Naive thymus-derived CD4-positive, alpha-beta T cell (primary cell): ENCODE data around the gene CELSR2. TPM values are rescaled to one million over a fixed set of nuclear protein-coding genes. Genes with fewer than 3 reads are reported as not detected.

Experiments
- polyA plus RNA-seq, 2 donors: library from polyadenylated mRNA; unstranded; fragments of 300-500 nt; fragmentation: Illumina TruSeq; gene quantifications; one replicate each; pipeline ENCODE4 v1.2.3, GENCODE V29; 2021
- total RNA-seq, 6 experiments: library from RNA in 5 of 6; stranded (reverse) in 5 of 6; gene quantifications; 1 replicate in 5 of 6; 2 replicates in 1 of 6; pipeline ENCODE4 v1.2.3 and lab custom pipeline; 2021 to 2026

Gene CELSR2
- total and polyA plus RNA-seq, 7 experiments from 2014 or later = 0.17 to 6.4 (median 3.1) TPM

Other genes with a start within 250 kb of the CELSR2 start
- 10 to 100 TPM in 4 of 5 experiments, 1 to 10 TPM in 1; 9.8 to 15.4 (median 14.4) TPM for gene WDR47, start 207.4 kb upstream of the CELSR2 start, total RNA-seq
- 1 to 10 TPM; 3.9 to 6.4 TPM for gene WDR47, start 207.4 kb upstream of the CELSR2 start, polyA plus RNA-seq
- 10 to 100 TPM; 11.0 to 23.6 (median 17.6) TPM for gene TAF13, start 173.5 kb upstream of the CELSR2 start, total RNA-seq
- gene TAF13, start 173.5 kb upstream of the CELSR2 start, polyA plus RNA-seq = 1 to 10 TPM in 1 of 2 donors, under 1 TPM in 1; 0.77 to 1.7 TPM
- gene TMEM167B, start 158.8 kb upstream of the CELSR2 start, total RNA-seq = 10 to 100 TPM; 33.2 to 65.6 (median 41.2) TPM
- gene TMEM167B, start 158.8 kb upstream of the CELSR2 start, polyA plus RNA-seq = 10 to 100 TPM; 28.3 to 28.6 TPM
- 10 to 100 TPM in 2 of 5 experiments, 1 to 10 TPM in 3; 4.4 to 12.3 (median 6.7) TPM for gene ELAPOR1, start 135.4 kb upstream of the CELSR2 start, total RNA-seq
- 10 to 100 TPM in 1 of 2 donors, 1 to 10 TPM in 1; 7.1 to 10.3 TPM for gene ELAPOR1, start 135.4 kb upstream of the CELSR2 start, polyA plus RNA-seq
- 100 to 1,000 TPM; 110 to 173 (median 135) TPM for gene SARS1, start 35.6 kb upstream of the CELSR2 start, total RNA-seq
- 100 to 1,000 TPM; 134 to 179 TPM for gene SARS1, start 35.6 kb upstream of the CELSR2 start, polyA plus RNA-seq
- gene PSRC1, start 33.6 kb downstream of the CELSR2 start, total RNA-seq = 10 to 100 TPM in 1 of 5 experiments, 1 to 10 TPM in 1, under 1 TPM in 2, not detected in 1; 0.38 to 16.1 (median 1.3) TPM
- under 1 TPM in 1 of 2 donors, not detected in 1; 0.67 TPM for gene PSRC1, start 33.6 kb downstream of the CELSR2 start, polyA plus RNA-seq
- not detected for gene MYBPHL, start 57.5 kb downstream of the CELSR2 start, total RNA-seq
- gene MYBPHL, start 57.5 kb downstream of the CELSR2 start, polyA plus RNA-seq = not detected
- 10 to 100 TPM in 1 of 5 experiments, 1 to 10 TPM in 4; 1.0 to 25.6 (median 1.8) TPM for gene SORT1, start 148.4 kb downstream of the CELSR2 start, total RNA-seq
- not detected for gene SORT1, start 148.4 kb downstream of the CELSR2 start, polyA plus RNA-seq
- gene PSMA5, start 176.9 kb downstream of the CELSR2 start, total RNA-seq = 100 to 1,000 TPM in 1 of 5 experiments, 10 to 100 TPM in 4; 38.3 to 203 (median 70.7) TPM
- 10 to 100 TPM; 80.0 to 81.9 TPM for gene PSMA5, start 176.9 kb downstream of the CELSR2 start, polyA plus RNA-seq
- gene SYPL2, start 217.0 kb downstream of the CELSR2 start, total RNA-seq = not detected
- gene SYPL2, start 217.0 kb downstream of the CELSR2 start, polyA plus RNA-seq = under 1 TPM in 1 of 2 donors, not detected in 1; 0.43 TPM
- gene ATXN7L2, start 234.4 kb downstream of the CELSR2 start, total RNA-seq = 10 to 100 TPM; 10.5 to 12.8 (median 11.7) TPM
- gene ATXN7L2, start 234.4 kb downstream of the CELSR2 start, polyA plus RNA-seq = 10 to 100 TPM in 1 of 2 donors, 1 to 10 TPM in 1; 4.9 to 15.2 TPM
- 10 to 100 TPM; 19.6 to 41.5 (median 24.1) TPM for gene CYB561D1, start 244.6 kb downstream of the CELSR2 start, total RNA-seq
- gene CYB561D1, start 244.6 kb downstream of the CELSR2 start, polyA plus RNA-seq = 10 to 100 TPM; 13.5 to 25.3 TPM